Astrocyte (in vitro differentiated cells and primary cell): ENCODE data around the gene SORBS2. TPM values are rescaled to one million over a fixed set of nuclear protein-coding genes. Genes with fewer than 3 reads are reported as not detected.

Experiments
- DNase-seq: peaks from one replicate; pipeline ENCODE4 v3.0.0-alpha.2; 2010; ENCODE audit warnings: low read depth
- FAIRE-seq: peaks from 2 replicates; lab custom pipeline; 2011; peaks lifted over from hg19 to GRCh38; lab: Jason Lieb, UNC
- H2AFZ ChIP-seq: 2 replicates; pipeline ENCODE4 v1.6.0; 2012; ENCODE audit warnings: low read depth, low read length, inconsistent platforms
- H3K27ac ChIP-seq: 2 replicates; pipeline ENCODE4 v1.5.1; 2011; ENCODE audit warnings: low read depth, low read length, inconsistent platforms
- H3K27me3 ChIP-seq: 2 replicates; pipeline ENCODE4 v1.6.0; 2011; ENCODE audit warnings: low read length, inconsistent platforms; ENCODE audit not compliant: insufficient read depth
- H3K36me3 ChIP-seq: 2 replicates; pipeline ENCODE4 v1.5.1; 2011; ENCODE audit warnings: low read length, inconsistent platforms; ENCODE audit not compliant: insufficient read depth
- H3K4me1 ChIP-seq: 2 replicates; pipeline ENCODE4 v1.5.1; 2011; ENCODE audit warnings: low read length, inconsistent platforms; ENCODE audit not compliant: insufficient read depth
- H3K4me2 ChIP-seq: 2 replicates; pipeline ENCODE4 v1.6.0; 2012; ENCODE audit warnings: low read length, inconsistent platforms
- H3K4me3 ChIP-seq: 2 replicates; pipeline ENCODE4 v1.5.1; 2011; ENCODE audit warnings: low read depth, mild to moderate bottlenecking, low read length, inconsistent platforms; ENCODE audit not compliant: insufficient read depth
- H3K79me2 ChIP-seq: 2 replicates; pipeline ENCODE4 v1.6.0; 2012; ENCODE audit warnings: mild to moderate bottlenecking, low read length, inconsistent platforms; ENCODE audit not compliant: insufficient read depth
- H3K9ac ChIP-seq: 2 replicates; pipeline ENCODE4 v1.6.0; 2012; ENCODE audit warnings: mild to moderate bottlenecking, low read length, inconsistent platforms
- H3K9me3 ChIP-seq: 2 replicates; pipeline ENCODE4 v1.5.1; 2012; ENCODE audit warnings: low read depth, mild to moderate bottlenecking, low read length, inconsistent platforms; ENCODE audit not compliant: insufficient read depth
- H4K20me1 ChIP-seq: 2 replicates; pipeline ENCODE4 v1.6.0; 2012; ENCODE audit warnings: low read length, inconsistent platforms; ENCODE audit not compliant: insufficient read depth
- H3K27ac Mint-ChIP-seq: one replicate; pipeline ENCODE4 v1.8.0; 2021; ENCODE audit warnings: mild to moderate bottlenecking, mixed read lengths; ENCODE audit not compliant: unreplicated experiment
- H3K27me3 Mint-ChIP-seq: one replicate; pipeline ENCODE4 v1.8.0; 2021; ENCODE audit warnings: low read depth, mixed read lengths; ENCODE audit not compliant: unreplicated experiment
- H3K36me3 Mint-ChIP-seq: one replicate; pipeline ENCODE4 v1.8.0; 2021; ENCODE audit warnings: low read depth, mixed read lengths; ENCODE audit not compliant: unreplicated experiment
- H3K4me1 Mint-ChIP-seq: one replicate; pipeline ENCODE4 v1.8.0; 2021; ENCODE audit warnings: low read depth, mixed read lengths; ENCODE audit not compliant: unreplicated experiment
- H3K4me3 Mint-ChIP-seq: one replicate; pipeline ENCODE4 v1.8.0; 2021; ENCODE audit warnings: mild to moderate bottlenecking, moderate library complexity, mixed read lengths; ENCODE audit not compliant: unreplicated experiment
- H3K9me3 Mint-ChIP-seq: one replicate; pipeline ENCODE4 v1.8.0; 2021; ENCODE audit warnings: mild to moderate bottlenecking, mixed read lengths; ENCODE audit not compliant: unreplicated experiment
- EZH2 ChIP-seq: IDR thresholded peaks from 2 replicates; pipeline ENCODE4 v1.6.1; 2012; ENCODE audit warnings: mild to moderate bottlenecking, low read length, inconsistent platforms; ENCODE audit not compliant: insufficient read depth
- total RNA-seq: library from RNA; stranded (reverse); gene quantifications from 2 replicates; pipeline ENCODE4 v1.2.1, GENCODE V29; 2021
- TF ChIP-seq, protein P1 (sequence below): IDR thresholded peaks from 2 replicates; pipeline ENCODE4 v1.5.1; 2011; ENCODE audit warnings: low read depth, mild to moderate bottlenecking, inconsistent platforms, low read length, moderate library complexity; ENCODE audit not compliant: insufficient read depth

SORBS2 gene
- total RNA-seq, 1 donor from 2014 or later: 97.4 TPM

DNA sequence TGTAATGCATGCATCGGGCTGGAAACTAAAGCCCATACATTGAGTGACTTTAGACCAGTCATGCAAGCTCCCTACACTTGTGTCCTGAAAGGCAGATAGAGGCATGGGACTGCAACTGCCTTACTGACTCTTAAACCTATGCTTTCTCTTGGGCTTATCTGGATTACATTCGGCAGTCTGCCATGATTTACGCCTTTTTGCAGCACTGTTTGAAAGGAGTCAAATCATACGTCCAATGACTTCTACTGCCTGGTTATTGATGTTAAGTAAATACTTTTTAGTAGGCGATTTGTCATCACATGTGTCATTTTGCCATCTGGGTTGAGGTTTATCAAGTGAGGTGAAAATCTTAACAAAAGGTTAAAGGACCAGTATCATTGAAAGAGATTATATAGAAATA lies 31.5 kb downstream of the SORBS2 start:
- peaks cover 17% of the 10 kb centered on the region for H3K4me1 ChIP-seq
- H3K79me2 ChIP-seq: no peaks in the 10 kb centered on the region
- Mint-ChIP-seq H3K4me3 (no peak overlapping the region), H3K27ac (peak overlapping the region; percentile 22), H3K9me3 (no peaks in the 10 kb centered on the region), H3K36me3 (no peaks in the 10 kb centered on the region), H3K4me1 (peaks cover 41% of the 10 kb centered on the region), H3K27me3 (no peaks in the 10 kb centered on the region)
- DNase-seq (no peak), FAIRE-seq (no peak)
- H3K27me3 ChIP-seq: no peaks in the 10 kb centered on the region
- no peak overlapping the region for H2AFZ ChIP-seq
- TF ChIP-seq, protein P1, sequence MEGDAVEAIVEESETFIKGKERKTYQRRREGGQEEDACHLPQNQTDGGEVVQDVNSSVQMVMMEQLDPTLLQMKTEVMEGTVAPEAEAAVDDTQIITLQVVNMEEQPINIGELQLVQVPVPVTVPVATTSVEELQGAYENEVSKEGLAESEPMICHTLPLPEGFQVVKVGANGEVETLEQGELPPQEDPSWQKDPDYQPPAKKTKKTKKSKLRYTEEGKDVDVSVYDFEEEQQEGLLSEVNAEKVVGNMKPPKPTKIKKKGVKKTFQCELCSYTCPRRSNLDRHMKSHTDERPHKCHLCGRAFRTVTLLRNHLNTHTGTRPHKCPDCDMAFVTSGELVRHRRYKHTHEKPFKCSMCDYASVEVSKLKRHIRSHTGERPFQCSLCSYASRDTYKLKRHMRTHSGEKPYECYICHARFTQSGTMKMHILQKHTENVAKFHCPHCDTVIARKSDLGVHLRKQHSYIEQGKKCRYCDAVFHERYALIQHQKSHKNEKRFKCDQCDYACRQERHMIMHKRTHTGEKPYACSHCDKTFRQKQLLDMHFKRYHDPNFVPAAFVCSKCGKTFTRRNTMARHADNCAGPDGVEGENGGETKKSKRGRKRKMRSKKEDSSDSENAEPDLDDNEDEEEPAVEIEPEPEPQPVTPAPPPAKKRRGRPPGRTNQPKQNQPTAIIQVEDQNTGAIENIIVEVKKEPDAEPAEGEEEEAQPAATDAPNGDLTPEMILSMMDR: no peak
- TF ChIP-seq EZH2: no peak
- no peak overlapping the region for H3K4me2 ChIP-seq
- peak overlapping the region; percentile 19 for H3K27ac ChIP-seq
- H3K9me3 ChIP-seq: no peaks in the 10 kb centered on the region
- H3K9ac ChIP-seq: no peak overlapping the region
- no peaks in the 10 kb centered on the region for H3K36me3 ChIP-seq
- no peaks in the 10 kb centered on the region for H4K20me1 ChIP-seq
- no peak overlapping the region for H3K4me3 ChIP-seq

DNA sequence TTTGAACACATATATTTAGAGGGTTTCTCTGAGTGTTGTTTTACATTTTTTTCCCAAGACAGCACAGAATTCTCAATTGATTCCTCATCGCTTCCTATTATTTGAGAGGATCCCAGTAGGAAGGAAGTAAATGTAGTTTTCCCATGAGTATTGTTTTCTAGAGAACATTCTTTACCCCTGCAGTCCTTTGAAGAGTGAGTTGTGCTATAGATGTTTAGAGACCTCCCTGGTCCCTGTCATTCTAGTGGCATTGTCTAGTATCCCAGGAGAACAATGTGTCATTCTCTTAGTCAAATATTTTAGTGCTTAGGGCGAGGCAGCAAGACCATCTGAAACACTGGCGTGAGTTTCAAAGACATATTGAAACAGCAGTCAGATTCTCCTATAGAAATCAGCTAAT lies 32.5 kb downstream of the SORBS2 start:
- peak overlapping the region; percentile 63 for H3K27ac Mint-ChIP-seq
- H3K27me3 Mint-ChIP-seq: no peaks in the 10 kb centered on the region
- H3K79me2 ChIP-seq: peaks cover under 1% of the 10 kb centered on the region
- no peaks in the 10 kb centered on the region for H3K36me3 Mint-ChIP-seq
- FAIRE-seq (no peak), DNase-seq (peak; percentile 38)
- peaks cover 17% of the 10 kb centered on the region for H3K4me1 ChIP-seq
- peak overlapping the region; percentile 0 for H3K4me2 ChIP-seq
- TF ChIP-seq EZH2: no peak
- TF ChIP-seq, protein P1: no peak
- H3K36me3 ChIP-seq: no peaks in the 10 kb centered on the region
- no peaks in the 10 kb centered on the region for H3K27me3 ChIP-seq
- H3K9me3 Mint-ChIP-seq: no peaks in the 10 kb centered on the region
- H3K4me3 ChIP-seq: no peak overlapping the region
- H3K9ac ChIP-seq: no peak overlapping the region
- peak overlapping the region; percentile 54 for H3K27ac ChIP-seq
- H2AFZ ChIP-seq: peak overlapping the region; percentile 0
- H3K4me1 Mint-ChIP-seq: peaks cover 45% of the 10 kb centered on the region
- no peaks in the 10 kb centered on the region for H3K9me3 ChIP-seq
- no peaks in the 10 kb centered on the region for H4K20me1 ChIP-seq
- no peak overlapping the region for H3K4me3 Mint-ChIP-seq

DNA sequence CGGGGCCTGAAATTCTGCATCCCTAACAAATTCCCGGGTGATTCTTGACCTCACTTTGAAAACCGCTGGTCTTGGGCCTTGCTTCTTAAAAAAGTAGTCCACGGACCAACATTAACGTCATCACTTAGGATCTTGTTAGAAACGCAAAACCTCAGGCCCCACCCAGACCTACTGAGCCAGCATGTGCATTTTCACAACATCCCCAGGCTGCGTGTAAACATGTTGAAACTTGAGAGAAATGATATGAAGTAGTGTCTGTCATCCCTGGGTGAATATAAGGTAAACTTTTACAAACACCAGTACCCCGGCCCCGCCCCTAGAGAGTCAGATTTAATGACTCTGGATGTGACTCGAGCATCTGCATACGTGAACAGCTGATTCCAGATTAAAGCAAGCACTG lies 33.7 kb downstream of the SORBS2 start:
- DNase-seq: no peak
- H3K4me3 ChIP-seq: no peak overlapping the region
- H3K27me3 Mint-ChIP-seq: no peaks in the 10 kb centered on the region
- no peaks in the 10 kb centered on the region for H4K20me1 ChIP-seq
- H3K27ac Mint-ChIP-seq: no peak overlapping the region
- peaks cover 24% of the 10 kb centered on the region for H3K4me1 ChIP-seq
- no peaks in the 10 kb centered on the region for H3K27me3 ChIP-seq
- H3K4me1 Mint-ChIP-seq: peaks cover 41% of the 10 kb centered on the region
- H3K27ac ChIP-seq: no peak overlapping the region
- H3K4me2 ChIP-seq: no peak overlapping the region
- no peaks in the 10 kb centered on the region for H3K9me3 Mint-ChIP-seq
- no peak overlapping the region for H3K9ac ChIP-seq
- no peak for FAIRE-seq
- H3K9me3 ChIP-seq: no peaks in the 10 kb centered on the region
- peaks cover 13% of the 10 kb centered on the region for H3K79me2 ChIP-seq
- no peak for TF ChIP-seq EZH2
- TF ChIP-seq, protein P1: no peak
- H2AFZ ChIP-seq: no peak overlapping the region
- H3K36me3 ChIP-seq: no peaks in the 10 kb centered on the region
- no peaks in the 10 kb centered on the region for H3K36me3 Mint-ChIP-seq
- no peak overlapping the region for H3K4me3 Mint-ChIP-seq
